ENCODE measurements around the gene XPR1.
"Not testable (repeated sequence)": the region's sequence is repeated elsewhere in the genome, so short reads cannot be mapped to it uniquely, and the experiment has no call there.

XPR1 gene

DNA sequence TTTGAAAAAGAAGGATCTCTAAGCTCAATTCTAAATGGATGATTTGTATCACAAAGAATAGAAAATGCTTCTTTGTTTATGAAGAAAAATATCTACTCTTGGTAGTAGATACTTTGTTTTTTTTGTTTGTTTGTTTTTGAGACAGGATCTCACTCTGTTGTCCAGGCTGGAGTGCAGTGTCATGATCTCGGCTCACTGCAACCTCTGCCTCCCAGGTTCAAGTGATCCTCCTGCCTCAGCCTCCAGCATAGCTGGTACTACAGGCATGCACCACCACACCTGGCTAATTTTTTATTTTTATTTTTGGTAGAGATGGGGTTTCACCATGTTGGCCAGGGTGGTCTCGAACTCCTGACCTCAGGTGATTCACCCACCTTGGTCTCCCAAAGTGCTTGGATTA, 159.3 kb downstream of the XPR1 start:
- not testable (repeated sequence) for DNase-seq

DNA sequence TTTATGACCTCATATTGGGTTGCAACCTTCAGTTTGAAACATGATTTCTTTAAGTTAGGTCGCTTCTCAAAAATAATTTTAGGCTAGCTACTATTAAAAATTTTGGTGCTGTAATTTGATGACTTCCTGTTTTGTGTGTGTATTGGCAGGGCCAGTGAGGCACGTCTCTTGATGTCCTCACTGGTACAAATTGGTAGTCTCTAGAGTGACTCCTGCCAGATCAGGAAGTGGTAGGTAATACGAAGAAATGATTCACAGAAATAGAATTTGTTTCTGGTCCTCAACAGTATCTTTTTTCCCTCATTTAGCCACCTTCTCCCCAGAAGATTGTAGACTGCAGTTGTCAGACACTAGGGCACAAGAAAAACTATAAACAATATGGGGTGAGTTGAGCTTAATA, 160.0 kb downstream of the XPR1 start:
- no peak for DNase-seq

DNA sequence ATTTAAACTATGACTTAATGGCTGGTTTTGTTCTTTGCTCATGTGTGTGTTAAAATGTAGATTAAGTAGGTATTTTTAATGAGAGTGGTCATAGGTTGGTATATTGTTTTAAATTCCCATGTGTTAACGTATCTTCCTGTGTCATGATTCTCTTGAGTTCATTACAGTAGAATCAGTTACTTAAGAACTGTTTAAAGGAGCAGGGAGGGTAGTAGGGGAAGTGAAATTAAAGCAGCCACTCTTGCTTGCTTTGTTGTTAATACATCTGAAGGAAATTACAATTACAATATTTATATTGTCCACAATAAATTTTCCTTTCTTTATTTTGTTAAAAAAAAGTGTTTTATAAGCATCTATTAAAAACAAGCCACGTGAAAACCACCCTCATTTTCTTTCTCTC, 161.6 kb downstream of the XPR1 start:
- DNase-seq, result no peak

DNA sequence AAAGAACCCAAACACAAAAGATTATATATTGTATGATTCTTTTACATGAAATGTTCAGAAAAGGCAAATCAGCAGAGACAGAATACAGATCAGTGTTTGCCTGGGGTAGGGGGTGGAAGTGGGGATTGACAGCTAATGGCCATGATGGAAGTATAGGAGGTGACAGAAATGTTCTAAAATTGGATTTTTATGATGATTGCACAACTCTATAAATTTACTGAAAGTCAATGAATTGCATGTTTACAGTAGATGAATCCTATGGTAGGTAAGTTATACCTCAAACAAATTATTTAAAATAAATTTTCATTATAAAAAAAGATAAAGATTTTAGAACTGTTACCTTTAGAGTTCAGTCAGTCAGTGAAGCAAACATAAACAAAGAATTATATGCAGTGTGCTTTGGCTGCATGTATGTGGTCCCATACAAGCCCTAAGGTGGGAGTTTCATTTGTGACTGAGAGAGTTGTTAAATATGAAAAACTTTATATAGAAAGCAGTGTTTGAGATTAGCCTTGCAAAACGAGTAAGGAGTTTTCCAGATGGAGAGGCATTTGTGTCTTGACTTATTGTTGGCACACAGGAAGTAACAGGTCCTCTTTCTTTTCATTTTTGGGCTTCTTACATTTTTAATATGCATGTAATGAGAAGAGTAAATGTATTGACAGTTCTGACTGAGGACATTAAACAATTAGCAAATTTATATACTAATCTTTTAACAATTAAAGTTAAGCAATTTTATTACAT, 165.2 kb downstream of the XPR1 start:
- DNase-seq, result no peak

DNA sequence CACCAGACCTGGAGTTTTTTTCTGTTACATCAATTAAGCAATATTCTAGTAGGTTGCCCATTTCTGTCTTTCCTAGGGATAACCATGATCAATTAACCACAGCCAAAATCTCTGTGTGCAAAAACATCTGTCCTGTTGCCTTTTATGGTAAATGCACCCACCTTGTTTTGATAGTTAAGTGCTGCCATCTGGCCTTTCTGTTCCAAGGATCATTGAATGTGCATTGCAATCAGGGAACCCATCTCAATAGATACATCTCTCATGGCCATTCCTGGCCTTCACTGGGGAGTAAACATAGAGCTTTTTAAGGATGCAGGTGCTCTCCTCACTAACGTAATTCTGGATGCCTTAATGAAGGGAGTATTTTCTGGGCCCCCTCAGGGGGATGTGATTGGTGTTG, 169.1 kb downstream of the XPR1 start:
- DNase-seq, result no peak

DNA sequence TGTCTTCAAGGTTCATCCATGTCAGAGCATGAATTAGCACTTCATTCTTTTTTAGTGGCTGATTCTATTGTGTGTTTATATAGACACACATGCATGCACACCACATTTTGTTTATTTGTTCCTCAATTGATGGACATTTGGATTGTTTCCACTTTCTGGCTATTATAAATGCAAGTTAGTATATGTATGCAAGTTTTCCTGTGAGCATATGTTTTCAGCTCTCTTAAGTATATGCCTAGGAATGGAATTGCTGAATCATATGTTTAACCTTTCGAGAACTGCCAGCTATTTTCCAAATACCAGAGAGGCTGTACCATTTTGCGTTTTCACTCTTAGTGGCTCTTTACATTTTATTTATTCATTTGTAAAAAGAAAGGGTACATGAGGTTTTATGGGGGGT, 171.0 kb downstream of the XPR1 start:
- DNase-seq, result no peak

DNA sequence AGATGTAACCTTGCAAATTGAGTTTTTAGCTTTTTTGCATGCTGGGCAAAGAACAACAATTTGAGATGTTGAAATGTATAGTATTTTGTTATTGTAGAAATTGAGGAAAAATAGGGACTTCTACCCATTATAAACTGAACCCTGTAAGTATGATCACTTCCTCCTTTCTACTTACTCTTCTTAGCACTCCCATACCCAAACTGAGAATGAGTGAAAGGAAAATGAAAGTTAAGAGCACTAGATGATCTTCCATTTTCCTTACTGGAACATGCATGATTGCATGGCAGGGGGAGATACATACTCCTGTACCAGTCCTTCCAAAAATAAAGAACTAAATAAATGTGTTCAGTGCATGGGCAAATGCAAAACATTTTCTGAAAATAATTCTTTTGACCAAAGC, 173.5 kb downstream of the XPR1 start:
- no peak for DNase-seq

DNA sequence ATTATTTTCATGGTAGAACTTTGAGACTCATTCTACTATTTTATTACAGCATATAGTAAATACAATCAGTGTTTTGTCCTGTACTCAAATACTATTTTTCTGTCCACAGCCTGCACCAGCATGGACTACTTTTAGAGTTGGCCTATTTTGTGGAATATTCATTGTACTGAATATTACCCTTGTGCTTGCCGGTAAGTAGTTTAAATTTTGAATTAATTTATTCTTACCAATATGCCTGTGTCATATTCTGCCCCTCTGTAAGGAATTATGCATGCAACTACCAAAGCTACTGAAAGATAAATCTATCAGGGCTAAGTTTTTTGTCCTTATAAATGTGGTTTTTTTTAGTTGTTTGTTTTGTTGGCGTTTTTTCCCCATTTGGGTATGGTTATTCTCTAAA, 179.5 kb downstream of the XPR1 start:
- DNase-seq, result no peak

DNA sequence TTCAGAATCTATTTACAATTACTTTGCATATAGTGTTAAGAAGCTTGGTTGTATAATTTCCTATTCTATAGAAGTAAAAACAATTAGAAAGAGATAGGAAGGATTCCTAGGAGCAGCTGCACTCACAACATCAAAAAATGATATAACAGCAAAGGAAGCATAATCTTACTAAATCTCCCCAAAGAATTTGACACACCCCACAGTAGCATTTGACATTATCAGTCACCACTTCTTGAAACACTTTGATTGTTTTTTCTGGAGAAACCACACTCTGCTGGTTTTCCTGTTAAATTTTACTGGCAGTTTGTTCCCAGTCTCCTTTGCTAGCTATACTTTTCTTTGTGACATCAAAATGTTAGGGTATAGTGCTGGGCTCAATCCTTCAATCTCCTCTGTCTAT, 180.1 kb downstream of the XPR1 start:
- no peak for DNase-seq

DNA sequence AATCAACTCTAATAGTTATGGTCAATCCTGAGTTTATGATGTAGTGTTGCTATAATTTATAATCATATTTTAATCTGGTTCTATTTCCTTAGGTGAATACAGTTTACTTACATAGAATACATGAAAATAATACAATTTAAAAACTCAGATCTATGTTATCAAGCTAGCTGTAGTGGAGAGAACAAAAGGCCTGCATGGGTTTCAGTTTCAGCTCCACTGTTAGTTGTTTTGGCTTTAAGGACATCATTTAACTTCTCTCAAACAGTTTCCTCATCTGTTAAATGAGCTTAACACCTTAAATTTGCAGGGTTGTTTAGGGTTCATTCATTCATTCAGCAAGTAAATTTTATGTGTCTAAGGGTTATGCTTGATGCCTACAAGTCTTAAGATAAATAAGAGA, 182.4 kb downstream of the XPR1 start:
- no peak for DNase-seq

DNA sequence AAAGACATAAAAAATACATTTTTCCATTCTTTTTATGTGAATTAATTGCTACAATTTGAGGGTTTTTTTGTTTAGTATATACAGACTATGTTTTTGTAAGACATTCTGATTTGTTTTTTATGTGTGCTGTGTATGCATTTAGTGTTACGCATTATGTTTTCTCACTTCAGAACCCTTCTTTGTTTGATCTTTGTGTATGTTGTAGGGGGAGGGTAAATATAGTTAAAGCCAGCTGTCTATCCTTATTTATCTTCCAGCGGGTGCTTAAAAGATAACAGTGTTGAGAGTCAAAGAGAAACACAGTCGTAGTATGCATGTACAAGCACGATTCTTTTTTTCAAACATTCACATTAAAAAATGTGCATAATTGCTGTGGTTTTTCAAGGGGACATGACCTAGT, 183.4 kb downstream of the XPR1 start:
- DNase-seq, result no peak

DNA sequence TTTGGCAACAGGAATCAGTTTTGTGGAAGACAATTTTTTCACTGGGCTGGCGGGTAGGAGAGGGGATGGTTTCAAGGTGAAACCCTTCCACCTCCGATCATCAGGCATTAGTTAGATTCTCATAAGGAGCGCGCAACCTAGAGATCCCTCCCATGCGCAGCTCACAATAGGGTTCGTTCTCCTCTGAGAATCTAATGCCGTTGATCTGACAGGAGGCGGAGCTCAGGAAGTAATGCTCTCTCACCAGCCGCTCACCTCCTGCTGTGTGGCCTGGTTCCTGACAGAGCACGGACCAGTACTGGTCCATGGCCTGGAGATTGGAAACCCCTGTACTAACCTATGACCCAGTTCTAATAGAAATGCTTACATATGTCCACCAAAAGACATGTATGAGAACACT, 184.3 kb downstream of the XPR1 start:
- DNase-seq, result no peak

DNA sequence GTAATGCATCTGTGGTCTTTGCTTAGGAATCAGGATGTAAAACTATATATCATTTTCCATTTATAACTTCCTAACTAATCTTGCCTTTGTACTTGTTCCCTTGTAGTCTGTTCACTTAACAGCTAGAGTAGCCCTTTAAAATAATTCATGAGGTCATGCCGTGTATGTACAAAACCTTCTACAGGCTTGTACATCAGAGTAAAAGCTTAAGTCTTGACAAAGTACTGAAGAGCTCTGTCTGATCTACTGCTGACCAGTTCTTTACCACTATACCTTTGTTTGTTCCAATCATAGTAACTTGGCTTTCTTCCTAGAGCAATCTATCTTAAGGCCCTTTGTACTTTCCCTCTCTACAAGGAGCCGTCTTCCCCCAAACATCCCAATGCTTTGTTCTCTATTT, 190.1 kb downstream of the XPR1 start:
- DNase-seq, result no peak

DNA sequence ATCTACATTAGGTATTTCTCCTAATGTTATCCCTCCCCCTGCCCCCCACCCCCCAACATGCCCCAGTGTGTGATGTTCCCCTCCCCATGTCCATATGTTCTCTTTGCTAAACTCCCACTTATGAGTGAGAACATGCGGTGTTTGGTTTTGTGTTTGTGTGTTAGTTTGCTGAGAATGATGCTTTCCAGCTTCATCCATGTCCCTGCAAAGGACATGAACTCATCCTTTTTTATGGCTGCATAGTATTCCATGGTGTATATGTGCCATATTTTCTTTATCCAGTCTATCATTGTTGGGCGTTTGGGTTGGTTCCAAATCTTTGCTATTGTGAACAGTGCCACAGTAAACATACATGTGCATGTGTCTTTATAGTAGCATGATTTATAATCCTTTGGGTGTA, 199.7 kb downstream of the XPR1 start:
- not testable (repeated sequence) for DNase-seq

DNA sequence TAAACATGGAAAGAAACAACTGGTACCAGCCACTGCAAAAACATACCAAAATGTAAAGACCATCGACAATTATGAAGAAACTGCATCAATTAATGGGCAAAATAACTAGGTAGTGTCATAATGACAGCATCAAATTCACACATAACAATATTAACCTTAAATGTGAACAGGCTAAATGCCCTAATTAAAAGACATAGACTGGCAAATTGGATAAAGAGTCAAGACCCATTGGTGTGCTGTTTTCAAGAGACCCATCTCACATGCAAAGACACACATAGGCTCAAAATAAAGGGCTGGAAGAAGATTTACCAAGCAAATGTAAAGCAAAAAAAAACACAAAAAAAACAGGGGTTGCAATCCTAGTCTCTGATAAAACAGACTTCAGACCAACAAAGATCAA, 201.4 kb downstream of the XPR1 start:
- not testable (repeated sequence) for DNase-seq

DNA sequence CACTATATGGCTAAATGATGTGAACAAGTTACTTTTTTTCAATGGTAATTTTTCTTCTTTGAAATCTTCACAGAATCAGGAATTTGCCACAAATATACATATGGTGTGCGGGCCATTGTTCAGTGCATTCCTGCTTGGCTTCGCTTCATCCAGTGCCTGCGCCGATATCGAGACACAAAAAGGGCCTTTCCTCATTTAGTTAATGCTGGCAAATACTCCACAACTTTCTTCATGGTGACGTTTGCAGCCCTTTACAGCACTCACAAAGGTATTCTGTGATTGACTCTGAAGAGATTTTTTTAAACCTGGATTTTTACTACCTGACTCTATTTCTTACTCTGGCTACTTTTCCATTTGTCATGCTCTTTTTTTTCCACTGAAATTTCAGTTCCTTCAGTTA, 204.6 kb downstream of the XPR1 start:
- no peak for DNase-seq

DNA sequence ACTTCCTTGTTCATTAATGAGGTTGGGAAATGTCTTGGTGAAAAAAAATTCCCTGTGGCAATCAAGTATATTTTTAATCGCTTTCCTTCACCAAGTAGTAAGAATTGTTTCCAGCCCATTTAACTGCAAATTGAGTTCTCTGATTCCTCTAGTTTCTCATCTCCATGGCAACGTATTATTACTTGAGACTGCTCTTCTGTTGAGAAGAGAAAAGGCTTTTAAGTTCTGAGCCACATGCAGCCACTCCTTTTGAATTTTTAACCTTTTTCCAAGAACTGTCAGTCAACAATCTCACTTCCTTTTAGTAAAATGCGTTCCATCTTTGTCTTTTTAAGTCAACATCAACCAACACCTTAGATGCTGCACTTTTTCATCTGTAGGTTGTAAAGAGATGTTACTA, 205.2 kb downstream of the XPR1 start:
- no peak for DNase-seq

DNA sequence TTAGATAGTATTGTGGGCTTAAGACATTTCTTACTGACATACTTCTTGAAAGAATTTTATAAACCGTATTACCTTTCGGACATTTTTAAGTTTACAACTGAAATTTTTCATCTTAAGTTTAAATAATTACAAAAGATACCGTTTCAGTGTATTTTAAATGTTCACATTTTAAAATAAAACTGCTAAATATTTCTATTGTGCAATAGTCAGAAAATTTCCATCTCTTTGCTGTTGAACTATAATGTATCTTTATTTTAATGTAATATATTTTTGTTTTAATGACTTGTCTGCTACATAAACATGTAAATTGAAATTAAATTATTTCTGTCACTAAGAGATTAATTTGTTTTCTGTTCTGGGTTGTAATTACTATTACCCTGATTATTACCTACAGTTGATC, 206.7 kb downstream of the XPR1 start:
- no peak for DNase-seq

DNA sequence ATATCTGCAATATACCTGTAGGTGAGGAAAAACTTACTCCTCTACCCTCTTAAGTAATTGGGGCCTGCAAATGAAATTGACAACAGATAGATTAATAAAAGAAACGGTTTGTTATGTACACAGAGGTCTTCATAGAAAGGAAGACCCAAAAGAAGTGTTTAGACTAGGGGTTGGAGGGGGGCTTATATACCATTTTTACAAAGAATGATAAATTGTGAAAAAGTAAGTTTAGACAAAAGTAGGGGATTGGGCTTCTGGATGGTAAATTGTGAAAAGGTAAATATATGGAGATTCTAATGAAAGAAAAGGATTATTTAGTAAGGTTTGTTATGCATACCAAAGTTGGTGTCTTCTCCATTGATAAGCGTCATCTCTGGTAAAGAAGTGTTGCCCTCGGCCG, 207.7 kb downstream of the XPR1 start:
- no peak for DNase-seq

DNA sequence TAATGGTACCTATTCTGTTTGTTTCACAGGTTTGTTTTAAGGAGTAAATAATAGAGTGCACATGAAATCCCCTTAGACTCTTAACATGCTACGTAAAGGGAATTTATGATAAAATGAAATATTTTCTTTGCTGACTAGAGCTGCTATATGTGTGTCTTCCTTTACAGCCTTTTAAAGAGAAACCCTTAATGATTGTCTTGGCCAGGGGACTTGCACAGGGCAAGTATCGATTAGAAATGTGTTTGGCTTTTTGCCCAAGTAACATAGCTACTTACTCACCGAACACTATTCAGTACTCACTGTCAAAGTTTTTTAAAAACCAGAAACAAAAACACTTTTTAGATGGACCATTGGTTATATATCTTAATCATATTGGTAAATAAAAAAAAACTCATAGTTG, 209.6 kb downstream of the XPR1 start:
- DNase-seq, result no peak

DNA sequence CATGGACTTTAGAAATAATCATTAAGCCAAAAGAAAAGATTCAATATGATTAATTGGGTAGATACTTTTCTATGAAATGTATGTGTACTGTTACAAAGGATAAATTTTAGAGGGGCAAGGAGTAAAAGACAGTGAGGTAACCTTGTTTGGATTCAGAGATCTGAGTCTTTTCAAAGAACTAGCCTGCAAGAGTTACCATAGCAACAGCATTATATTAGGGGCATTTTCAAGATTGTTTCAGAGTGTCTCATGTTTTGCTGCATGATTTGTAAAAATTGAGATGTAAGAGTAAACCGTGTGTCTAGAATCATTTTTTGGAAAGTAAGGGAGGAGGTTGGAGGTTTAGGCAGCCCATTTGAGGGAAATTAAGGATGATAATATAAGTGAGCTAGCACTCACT, 210.2 kb downstream of the XPR1 start:
- no peak for DNase-seq

DNA sequence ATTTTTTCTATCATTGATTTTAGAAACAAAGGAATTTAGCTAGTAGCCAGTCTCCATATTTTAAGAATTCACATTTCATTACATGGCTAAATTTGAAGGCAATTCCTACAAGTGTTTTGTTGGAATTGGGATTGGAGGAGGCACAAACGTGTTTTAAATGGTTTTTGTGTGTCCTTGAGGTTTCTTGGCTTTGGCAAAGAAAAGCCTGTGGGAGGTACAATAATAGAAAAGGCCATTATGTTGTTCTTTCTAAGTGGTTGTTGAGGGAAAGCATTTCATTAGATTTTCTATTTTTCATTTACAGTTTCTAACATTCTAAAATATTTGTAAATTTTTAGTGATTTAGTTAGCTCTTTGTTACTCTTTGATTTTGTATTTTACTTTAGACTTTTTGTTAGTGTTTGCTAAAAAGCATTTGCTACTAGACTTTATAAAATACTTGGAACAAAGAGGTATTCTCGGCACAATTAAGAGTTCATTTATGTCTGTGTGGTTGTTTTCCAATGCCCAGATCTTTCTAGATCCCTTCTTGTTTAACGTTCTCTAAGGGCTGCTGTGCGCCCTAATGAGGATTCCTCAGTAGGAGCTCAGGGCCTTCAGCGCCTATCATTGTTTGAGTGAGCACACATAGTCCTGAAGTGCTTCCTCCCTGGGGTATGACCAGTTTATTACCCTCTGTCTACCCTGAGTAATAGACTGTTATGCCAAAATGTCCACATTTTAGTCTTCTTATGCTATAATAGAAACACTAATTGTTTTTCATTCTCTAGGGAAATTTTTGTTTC, 210.9 kb downstream of the XPR1 start:
- no peak for DNase-seq

DNA sequence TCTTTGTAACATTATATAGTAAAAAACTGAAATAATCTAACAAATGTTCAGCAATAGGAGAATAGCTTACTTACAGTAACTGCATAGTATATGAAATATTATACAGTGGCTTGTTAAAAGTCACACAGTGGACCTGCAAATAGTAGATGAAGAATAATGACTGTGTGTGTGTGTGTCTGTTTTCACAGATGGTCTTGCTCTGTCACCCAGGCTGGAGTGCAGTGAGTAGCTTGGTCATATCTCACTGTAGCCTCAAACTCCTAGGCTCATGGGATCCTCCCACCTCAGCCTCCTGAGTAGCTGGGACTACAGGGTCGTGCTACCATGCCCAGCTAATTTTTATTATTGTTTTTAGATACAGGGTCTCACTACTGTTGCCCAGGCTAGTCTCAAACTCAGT, 213.5 kb downstream of the XPR1 start:
- DNase-seq, result no peak

DNA sequence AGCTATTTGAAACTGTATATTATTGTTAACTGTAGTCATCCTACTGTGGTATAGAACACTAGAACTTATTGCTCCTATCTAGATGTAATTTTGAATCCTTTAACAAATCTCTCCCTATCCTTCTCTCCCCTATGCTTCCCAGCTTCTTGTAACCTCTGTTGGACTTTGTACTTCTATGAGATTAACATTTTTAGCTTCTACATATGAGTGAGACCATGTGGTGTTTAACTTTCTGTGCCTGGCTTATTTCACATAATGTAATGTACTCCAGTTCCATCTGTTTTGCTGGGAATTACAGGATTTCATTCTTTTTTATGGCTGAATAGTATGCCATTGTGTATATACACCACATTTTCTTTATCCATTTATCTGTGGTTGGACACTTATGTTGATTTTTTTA, 216.4 kb downstream of the XPR1 start:
- no peak for DNase-seq
